IMR-90 (cell line): ENCODE data around the gene PSRC1. TPM values are rescaled to one million over a fixed set of nuclear protein-coding genes. Genes with fewer than 3 reads are reported as not detected.

Experiments used
- ATAC-seq: fragments of 200-7000 bp; cut with Tn5 transposase; 2 replicates; pipeline ENCODE4 v1.9.1; 2020; ENCODE audit warnings: low read depth, mild to moderate bottlenecking, moderate library complexity
- BruUV-seq: library from RNA; stranded (reverse); fragments of 400-500 nt; replicated peaks from 2 replicates; lab custom pipeline; 2021; lab: Mats Ljungman, UMichigan
- CTCF ChIA-PET: fragments of 300-600 bp; formaldehyde crosslinking; extraction: SDS; loops from one replicate; lab custom pipeline; 2021; ENCODE audit warnings: antibody characterized with exemption; lab: Yijun Ruan, JAX
- POLR2A ChIA-PET: fragments of 300-600 bp; sonication (Branson Sonifier 250); formaldehyde crosslinking; loops from one replicate; lab custom pipeline; 2022; ENCODE audit warnings: antibody characterized with exemption; ENCODE audit not compliant: unreplicated experiment; lab: Charles Lee
- DNase-seq: peaks from one replicate; pipeline ENCODE4 v3.0.0; 2013
- H2AFZ ChIP-seq: replicated peaks from 2 replicates; pipeline ENCODE3; 2013; ENCODE audit warnings: low read length, mild to moderate bottlenecking; ENCODE audit not compliant: poor library complexity
- H2AK5ac ChIP-seq: 2 replicates; pipeline ENCODE4 v1.6.1; 2013; ENCODE audit warnings: low read depth, low read length, inconsistent platforms
- H2AK9ac ChIP-seq: replicated peaks from 2 replicates; pipeline ENCODE3; 2013; ENCODE audit warnings: mild to moderate bottlenecking, low read depth, low read length, moderate library complexity; ENCODE audit not compliant: poor library complexity
- H2BK120ac ChIP-seq: 2 replicates; pipeline ENCODE4 v1.6.1; 2013; ENCODE audit warnings: low read depth, low read length, inconsistent platforms
- H2BK15ac ChIP-seq: 3 replicates; pipeline ENCODE4 v1.6.1; 2013; ENCODE audit warnings: low read depth, low read length, inconsistent platforms
- H2BK20ac ChIP-seq: 2 replicates; pipeline ENCODE4 v1.6.1; 2013; ENCODE audit warnings: low read depth, mild to moderate bottlenecking, inconsistent platforms, low read length, moderate library complexity
- H2BK5ac ChIP-seq: 2 replicates; pipeline ENCODE4 v1.6.1; 2013; ENCODE audit warnings: mild to moderate bottlenecking, low read depth, low read length, inconsistent platforms; ENCODE audit not compliant: poor library complexity, severe bottlenecking
- H3K14ac ChIP-seq: replicated peaks from 2 replicates; pipeline ENCODE4 v1.6.1; 2013; ENCODE audit warnings: low read depth, low read length, inconsistent platforms
- H3K18ac ChIP-seq: 2 replicates; pipeline ENCODE4 v1.6.1; 2013; ENCODE audit warnings: low read depth, low read length, control low read depth
- H3K23ac ChIP-seq: 2 replicates; pipeline ENCODE4 v1.6.1; 2013; ENCODE audit warnings: low read depth, low read length, inconsistent platforms
- H3K27ac ChIP-seq: 2 replicates; pipeline ENCODE4 v1.5.1; 2013; ENCODE audit warnings: mild to moderate bottlenecking, control low read depth, low read length; ENCODE audit not compliant: insufficient read depth
- H3K27me3 ChIP-seq: 2 replicates; pipeline ENCODE4 v1.6.1; 2013; ENCODE audit warnings: low read length; ENCODE audit not compliant: control insufficient read depth, insufficient read depth
- H3K36me3 ChIP-seq: 2 replicates; pipeline ENCODE4 v1.6.1; 2013; ENCODE audit warnings: low read length, mixed read lengths; ENCODE audit not compliant: control insufficient read depth, insufficient read depth
- H3K4ac ChIP-seq: 2 replicates; pipeline ENCODE4 v1.6.1; 2013; ENCODE audit warnings: low read depth, low read length, inconsistent platforms
- H3K4me1 ChIP-seq: 2 replicates; pipeline ENCODE4 v1.6.1; 2013; ENCODE audit warnings: low read length, mixed read lengths; ENCODE audit not compliant: control insufficient read depth, insufficient read depth
- H3K4me2 ChIP-seq: 2 replicates; pipeline ENCODE4 v1.6.1; 2013; ENCODE audit warnings: low read depth, mild to moderate bottlenecking, control low read depth, low read length, moderate library complexity
- H3K4me3 ChIP-seq: 2 replicates; pipeline ENCODE4 v1.5.1; 2013; ENCODE audit warnings: low read depth, mild to moderate bottlenecking, control low read depth, low read length, moderate library complexity; ENCODE audit not compliant: insufficient read depth
- H3K56ac ChIP-seq: 2 replicates; pipeline ENCODE4 v1.6.1; 2013; ENCODE audit warnings: low read length, inconsistent platforms; ENCODE audit not compliant: insufficient read depth; ENCODE audit errors: extremely low read depth
- H3K79me1 ChIP-seq, 2 experiments: 2 replicates each; pipeline ENCODE4 v1.6.1; 2013; ENCODE audit warnings: low read length in 2 of 2, inconsistent platforms in 1 of 2, low read depth in 1 of 2
- H3K9ac ChIP-seq: 2 replicates; pipeline ENCODE4 v1.6.1; 2013; ENCODE audit warnings: low read depth, low read length, control low read depth
- H3K9me1 ChIP-seq: 2 replicates; pipeline ENCODE4 v1.6.1; 2013; ENCODE audit warnings: low read length, inconsistent platforms; ENCODE audit not compliant: insufficient read depth
- H3K9me3 ChIP-seq: 2 replicates; pipeline ENCODE4 v1.6.1; 2013; ENCODE audit warnings: low read length; ENCODE audit not compliant: control insufficient read depth, insufficient read depth
- H4K20me1 ChIP-seq: 2 replicates; pipeline ENCODE4 v1.6.1; 2013; ENCODE audit warnings: low read length, inconsistent platforms; ENCODE audit not compliant: insufficient read depth
- H4K5ac ChIP-seq: 2 replicates; pipeline ENCODE4 v1.6.1; 2013; ENCODE audit warnings: mild to moderate bottlenecking, low read depth, low read length, control low read depth
- H4K8ac ChIP-seq, 2 experiments: 2 replicates each; pipeline ENCODE4 v1.6.1; 2013; ENCODE audit warnings: low read depth in 2 of 2, low read length in 2 of 2, control low read depth in 1 of 2, inconsistent platforms in 1 of 2
- H4K91ac ChIP-seq: 2 replicates; pipeline ENCODE4 v1.6.1; 2013; ENCODE audit warnings: low read depth, low read length, inconsistent platforms; ENCODE audit not compliant: insufficient read depth
- BHLHE40 ChIP-seq: fragments of 150-350 bp; IDR thresholded peaks from 2 replicates; pipeline ENCODE4 v1.6.1; 2016; ENCODE audit warnings: mild to moderate bottlenecking, low read depth, low read length
- CEBPB ChIP-seq: IDR thresholded peaks from 2 replicates; pipeline ENCODE4 v1.6.1; 2012; ENCODE audit warnings: low read depth, low read length, improper control_type of control experiment
- CHD1 ChIP-seq: IDR thresholded peaks from 2 replicates; pipeline ENCODE4 v1.6.1; 2012; ENCODE audit warnings: low read depth, low read length, improper control_type of control experiment
- FOS ChIP-seq: fragments of 150-350 bp; IDR thresholded peaks from 2 replicates; pipeline ENCODE4 v1.6.1; 2016; ENCODE audit warnings: low read depth, low read length
- MAFK ChIP-seq: IDR thresholded peaks from 2 replicates; pipeline ENCODE4 v1.6.1; 2012; ENCODE audit warnings: low read depth, low read length, improper control_type of control experiment
- MAZ ChIP-seq: IDR thresholded peaks from 2 replicates; pipeline ENCODE4 v1.6.1; 2012; ENCODE audit warnings: low read depth, mild to moderate bottlenecking, low read length, improper control_type of control experiment, moderate library complexity, borderline replicate concordance
- MXI1 ChIP-seq: IDR thresholded peaks from 2 replicates; pipeline ENCODE4 v1.6.1; 2012; ENCODE audit warnings: low read depth, mild to moderate bottlenecking, low read length, moderate library complexity, borderline replicate concordance
- NFE2L2 ChIP-seq: fragments of 150-350 bp; IDR thresholded peaks from 2 replicates; pipeline ENCODE4 v1.6.1; 2016; ENCODE audit warnings: low read depth, mild to moderate bottlenecking, low read length
- POLR2A ChIP-seq: IDR thresholded peaks from 2 replicates; pipeline ENCODE4 v1.6.1; 2012; ENCODE audit warnings: mild to moderate bottlenecking, low read depth, low read length
- RAD21 ChIP-seq: IDR thresholded peaks from 2 replicates; pipeline ENCODE4 v1.6.1; 2012; ENCODE audit warnings: low read length, improper control_type of control experiment
- RCOR1 ChIP-seq: IDR thresholded peaks from 2 replicates; pipeline ENCODE4 v1.6.1; 2012; ENCODE audit warnings: mild to moderate bottlenecking, low read length, improper control_type of control experiment; ENCODE audit not compliant: insufficient replicate concordance
- RFX5 ChIP-seq: IDR thresholded peaks from 2 replicates; pipeline ENCODE4 v1.8.0; 2012; ENCODE audit warnings: low read depth, mild to moderate bottlenecking, low read length, moderate library complexity
- SMC3 ChIP-seq: fragments of 150-350 bp; IDR thresholded peaks from 2 replicates; pipeline ENCODE4 v1.6.1; 2016; ENCODE audit warnings: low read depth, mild to moderate bottlenecking, antibody characterized with exemption, low read length, moderate library complexity
- WGBS, 2 experiments: methylation state at CpG; one replicate each; pipeline versions ENCODE4 v1.1.5 to v1.1.7; 2013; ENCODE audit warnings: missing lambda C conversion rate in 2 of 2; ENCODE audit not compliant: insufficient read length in 1 of 2; ENCODE audit errors: extremely low coverage in 2 of 2; 5-methylcytosine and 5-hydroxymethylcytosine counted together
- dilution Hi-C: fragments of 300-500 bp; cut with HindIII; formaldehyde crosslinking; loops from one replicate; pipeline ENCODE4 v1.14.3; 2018; ENCODE audit warnings: low sequenced_read_pairs; ENCODE audit not compliant: unreplicated experiment
- in situ Hi-C: fragments of 300-500 bp; cut with MboI; formaldehyde crosslinking; loops from 3 replicates; pipeline ENCODE4 v1.14.3; 2019; ENCODE audit warnings: low sequenced_read_pairs, inconsistent platforms, mixed read lengths
- intact Hi-C: fragments of 100-400 bp; cut with micrococcal nuclease; formaldehyde crosslinking; loops from 2 replicates; pipeline ENCODE4 v1.10.0; 2022
- polyA plus RNA-seq, 3 experiments: library from polyadenylated mRNA; depleted of rRNA; stranded (reverse); fragments of >200 nt; gene quantifications; 2 replicates each; pipeline ENCODE4 v1.2.3, GENCODE V29; 2012; ENCODE audit warnings: low replicate concordance in 1 of 3
- total RNA-seq: library from RNA; depleted of rRNA; stranded (reverse); fragments of >200 nt; gene quantifications from 2 replicates; pipeline ENCODE4 v1.2.3, GENCODE V29; 2012
- TF ChIP-seq, protein P1 (sequence below): fragments of 150-350 bp; IDR thresholded peaks from 2 replicates; pipeline ENCODE4 v1.6.1; 2017; ENCODE audit warnings: mild to moderate bottlenecking, antibody characterized with exemption, low read length, low read depth
- TF ChIP-seq, protein P2 (sequence below): fragments of 150-350 bp; IDR thresholded peaks from 2 replicates; pipeline ENCODE4 v1.6.1; 2016; ENCODE audit warnings: low read depth, mild to moderate bottlenecking, low read length, moderate library complexity, borderline replicate concordance

Gene PSRC1
- total and polyA plus RNA-seq, 2 of the 4 experiments (the other 2 are of a cell fraction): 34.6 to 40.3 TPM

DNA sequence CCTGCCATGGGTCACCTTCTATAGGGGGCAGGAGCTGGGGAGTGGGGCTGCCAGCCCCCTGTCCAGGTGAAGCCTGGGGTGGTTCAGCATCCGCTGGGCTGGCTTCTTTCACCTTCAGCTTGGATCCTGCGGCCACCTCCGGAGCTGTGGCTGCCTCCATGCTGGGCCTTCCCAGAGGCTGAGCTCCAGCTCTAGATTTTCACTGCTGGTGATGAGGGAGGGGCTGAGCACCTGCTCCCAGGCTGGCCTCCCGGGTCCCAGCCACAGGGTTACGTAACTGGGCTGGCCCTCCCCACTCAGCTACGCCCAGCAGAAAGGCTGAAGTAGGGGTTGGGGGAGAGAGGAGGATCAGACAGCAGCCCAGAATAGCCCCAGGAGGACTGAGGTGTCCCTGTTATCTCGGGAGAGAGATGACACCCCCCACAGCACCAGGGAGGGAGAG lies 23.9 kb upstream of the PSRC1 start, which contains the start of gene MYBPHL:
Gene MYBPHL, minus strand, starts transcription at position 180 of the 442 bp plus-strand sequence. Its CDS starts 20 bp downstream, at position 160.
- intact Hi-C loops (no loop called here), dilution Hi-C loops (no loop called here), in situ Hi-C loops (no loop called here)
- TF ChIP-seq NFE2L2: no peak
- TF ChIP-seq SMC3: no peak
- no peak for TF ChIP-seq RAD21
- no peak for TF ChIP-seq MAZ
- TF ChIP-seq POLR2A: no peak
- TF ChIP-seq BHLHE40: no peak
- TF ChIP-seq CHD1: no peak
- TF ChIP-seq, protein P1, sequence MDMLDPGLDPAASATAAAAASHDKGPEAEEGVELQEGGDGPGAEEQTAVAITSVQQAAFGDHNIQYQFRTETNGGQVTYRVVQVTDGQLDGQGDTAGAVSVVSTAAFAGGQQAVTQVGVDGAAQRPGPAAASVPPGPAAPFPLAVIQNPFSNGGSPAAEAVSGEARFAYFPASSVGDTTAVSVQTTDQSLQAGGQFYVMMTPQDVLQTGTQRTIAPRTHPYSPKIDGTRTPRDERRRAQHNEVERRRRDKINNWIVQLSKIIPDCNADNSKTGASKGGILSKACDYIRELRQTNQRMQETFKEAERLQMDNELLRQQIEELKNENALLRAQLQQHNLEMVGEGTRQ: no peak
- no peak for TF ChIP-seq CEBPB
- TF ChIP-seq RFX5: no peak
- TF ChIP-seq, protein P2, sequence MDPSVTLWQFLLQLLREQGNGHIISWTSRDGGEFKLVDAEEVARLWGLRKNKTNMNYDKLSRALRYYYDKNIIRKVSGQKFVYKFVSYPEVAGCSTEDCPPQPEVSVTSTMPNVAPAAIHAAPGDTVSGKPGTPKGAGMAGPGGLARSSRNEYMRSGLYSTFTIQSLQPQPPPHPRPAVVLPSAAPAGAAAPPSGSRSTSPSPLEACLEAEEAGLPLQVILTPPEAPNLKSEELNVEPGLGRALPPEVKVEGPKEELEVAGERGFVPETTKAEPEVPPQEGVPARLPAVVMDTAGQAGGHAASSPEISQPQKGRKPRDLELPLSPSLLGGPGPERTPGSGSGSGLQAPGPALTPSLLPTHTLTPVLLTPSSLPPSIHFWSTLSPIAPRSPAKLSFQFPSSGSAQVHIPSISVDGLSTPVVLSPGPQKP: no peak
- no peak for TF ChIP-seq MAFK
- TF ChIP-seq RCOR1: no peak
- no peak for TF ChIP-seq FOS
- TF ChIP-seq MXI1: no peak
- Histone ChIP-seq H2AK9ac (peak within 1 kb of the TSS; percentile 7), H3K9me1 (peaks cover 17% of the 10 kb centered on the region), H4K5ac (no peak within 1 kb of the TSS), H3K4me1 (peaks cover 17% of the 10 kb centered on the region), H3K14ac (peak within 1 kb of the TSS; percentile 30; the same call in 1 of the 2 replicates), H3K18ac (no peak within 1 kb of the TSS; the same call in 1 of the 2 replicates), H3K4me3 (no peak within 1 kb of the TSS), H2BK20ac (no peak within 1 kb of the TSS), H2BK5ac (no peak within 1 kb of the TSS), H2BK120ac (0 out of 2 replicates have a peak within 1 kb of the TSS, but pooled peaks have one; percentile 1), H3K79me1 (no peaks in the 10 kb centered on the region), H3K9ac (no peak within 1 kb of the TSS), H3K27ac (no peak within 1 kb of the TSS), H3K27me3 (no peaks in the 10 kb centered on the region), H3K4me2 (no peak within 1 kb of the TSS), H4K8ac (no peak within 1 kb of the TSS; a peak in 1 of 4 replicates), H3K4ac (peak within 1 kb of the TSS; percentile 46; the same call in 1 of the 2 replicates), H4K20me1 (peaks cover 3% of the 10 kb centered on the region; the same call in 1 of the 2 replicates), H2BK15ac (peak within 1 kb of the TSS; percentile 20; the same call in 1 of the 3 replicates), H3K23ac (no peak within 1 kb of the TSS), H2AFZ (no peak within 1 kb of the TSS), H3K36me3 (no peaks in the 10 kb centered on the region), H2AK5ac (peak within 1 kb of the TSS; percentile 48; the same call in 1 of the 2 replicates), H3K9me3 (no peaks in the 10 kb centered on the region), H3K56ac (no peak within 1 kb of the TSS), H4K91ac (peak within 1 kb of the TSS; percentile 19; the same call in 1 of the 2 replicates)
- DNase-seq: no peak
- no CpG with 5 or more reads among the region's 7 CpGs for whole genome bisulfite sequencing, 2 experiments
- ChIA-PET POLR2A (no interaction called here), CTCF (interaction anchor here (1.0 to 1.1 kb wide), 2 partner anchors 24 to 30 kb away, joined by 3 to 4 read pairs; partner anchors contain the start of gene PSRC1)
- BruUV-seq: no TSS peak
- ATAC-seq: no peak
